ENCODE measurements around the gene CDK6.

Gene CDK6

GRCh38 chr7:92732316-92733036 lies 103.9 kb downstream of the CDK6 start:
- no peaks in the 10 kb centered on the region for H3K4me1 ChIP-seq (ENCODE audit: control insufficient read depth, insufficient read depth, low read length)
- no peaks in the 10 kb centered on the region for H3K27me3 ChIP-seq (ENCODE audit: control insufficient read depth, insufficient read depth, low read length)
- H3K9ac ChIP-seq (ENCODE audit: low read length), result no peak overlapping the region
- H3K4me3 ChIP-seq (ENCODE audit: low read length), result no peak overlapping the region
- H3K9me3 ChIP-seq (ENCODE audit: control insufficient read depth, low read length), result no peaks in the 10 kb centered on the region
- H3K36me3 ChIP-seq (ENCODE audit: control insufficient read depth, insufficient read depth, low read length), result no peaks in the 10 kb centered on the region

- H3K9ac ChIP-seq (ENCODE audit: low read length), result no peak overlapping the region
- H3K36me3 ChIP-seq (ENCODE audit: control insufficient read depth, insufficient read depth, low read length), result no peaks in the 10 kb centered on the region
- H3K4me3 ChIP-seq (ENCODE audit: low read length), result no peak overlapping the region
- H3K27me3 ChIP-seq (ENCODE audit: control insufficient read depth, insufficient read depth, low read length), result no peaks in the 10 kb centered on the region
- no peaks in the 10 kb centered on the region for H3K9me3 ChIP-seq (ENCODE audit: control insufficient read depth, low read length)
- no peaks in the 10 kb centered on the region for H3K4me1 ChIP-seq (ENCODE audit: control insufficient read depth, insufficient read depth, low read length)
Measured at GRCh38 chr7:92731335-92732063, 104.9 kb downstream of the CDK6 start.

GRCh38 chr7:92730808-92731207 lies 105.6 kb downstream of the CDK6 start:
- Histone ChIP-seq H3K4me3 (ENCODE audit: low read length) (no peak overlapping the region), H3K9ac (ENCODE audit: low read length) (no peak overlapping the region), H3K4me1 (ENCODE audit: control insufficient read depth, insufficient read depth, low read length) (no peaks in the 10 kb centered on the region), H3K27me3 (ENCODE audit: control insufficient read depth, insufficient read depth, low read length) (no peaks in the 10 kb centered on the region), H3K36me3 (ENCODE audit: control insufficient read depth, insufficient read depth, low read length) (no peaks in the 10 kb centered on the region), H3K9me3 (ENCODE audit: control insufficient read depth, low read length) (no peaks in the 10 kb centered on the region)

GRCh38 chr7:92729751-92730150 lies 106.6 kb downstream of the CDK6 start:
- H3K36me3 ChIP-seq (ENCODE audit: control insufficient read depth, insufficient read depth, low read length), result no peaks in the 10 kb centered on the region
- no peaks in the 10 kb centered on the region for H3K4me1 ChIP-seq (ENCODE audit: control insufficient read depth, insufficient read depth, low read length)
- H3K4me3 ChIP-seq (ENCODE audit: low read length), result no peak overlapping the region
- H3K9ac ChIP-seq (ENCODE audit: low read length), result no peak overlapping the region
- H3K9me3 ChIP-seq (ENCODE audit: control insufficient read depth, low read length), result no peaks in the 10 kb centered on the region
- H3K27me3 ChIP-seq (ENCODE audit: control insufficient read depth, insufficient read depth, low read length), result no peaks in the 10 kb centered on the region

- Histone ChIP-seq H3K9me3 (ENCODE audit: control insufficient read depth, low read length) (no peaks in the 10 kb centered on the region), H3K4me1 (ENCODE audit: control insufficient read depth, insufficient read depth, low read length) (no peaks in the 10 kb centered on the region), H3K36me3 (ENCODE audit: control insufficient read depth, insufficient read depth, low read length) (no peaks in the 10 kb centered on the region), H3K27me3 (ENCODE audit: control insufficient read depth, insufficient read depth, low read length) (no peaks in the 10 kb centered on the region), H3K4me3 (ENCODE audit: low read length) (no peak overlapping the region), H3K9ac (ENCODE audit: low read length) (no peak overlapping the region)
Measured at GRCh38 chr7:92729172-92729571, 107.2 kb downstream of the CDK6 start.

- no peak overlapping the region for H3K4me3 ChIP-seq (ENCODE audit: low read length)
- H3K9ac ChIP-seq (ENCODE audit: low read length), result no peak overlapping the region
- no peaks in the 10 kb centered on the region for H3K4me1 ChIP-seq (ENCODE audit: control insufficient read depth, insufficient read depth, low read length)
- no peaks in the 10 kb centered on the region for H3K9me3 ChIP-seq (ENCODE audit: control insufficient read depth, low read length)
- H3K36me3 ChIP-seq (ENCODE audit: control insufficient read depth, insufficient read depth, low read length), result no peaks in the 10 kb centered on the region
- no peaks in the 10 kb centered on the region for H3K27me3 ChIP-seq (ENCODE audit: control insufficient read depth, insufficient read depth, low read length)
Measured at GRCh38 chr7:92727755-92728154, 108.6 kb downstream of the CDK6 start.

- Histone ChIP-seq H3K27me3 (ENCODE audit: control insufficient read depth, insufficient read depth, low read length) (no peaks in the 10 kb centered on the region), H3K9me3 (ENCODE audit: control insufficient read depth, low read length) (no peaks in the 10 kb centered on the region), H3K36me3 (ENCODE audit: control insufficient read depth, insufficient read depth, low read length) (no peaks in the 10 kb centered on the region), H3K9ac (ENCODE audit: low read length) (no peak overlapping the region), H3K4me1 (ENCODE audit: control insufficient read depth, insufficient read depth, low read length) (no peaks in the 10 kb centered on the region), H3K4me3 (ENCODE audit: low read length) (no peak overlapping the region)
Measured at GRCh38 chr7:92725161-92725925, 111.0 kb downstream of the CDK6 start.

GRCh38 chr7:92723943-92724342 lies 112.4 kb downstream of the CDK6 start:
- no peaks in the 10 kb centered on the region for H3K36me3 ChIP-seq (ENCODE audit: control insufficient read depth, insufficient read depth, low read length)
- no peak overlapping the region for H3K4me3 ChIP-seq (ENCODE audit: low read length)
- no peak overlapping the region for H3K9ac ChIP-seq (ENCODE audit: low read length)
- H3K9me3 ChIP-seq (ENCODE audit: control insufficient read depth, low read length), result no peaks in the 10 kb centered on the region
- no peaks in the 10 kb centered on the region for H3K27me3 ChIP-seq (ENCODE audit: control insufficient read depth, insufficient read depth, low read length)
- no peaks in the 10 kb centered on the region for H3K4me1 ChIP-seq (ENCODE audit: control insufficient read depth, insufficient read depth, low read length)

- Histone ChIP-seq H3K36me3 (ENCODE audit: control insufficient read depth, insufficient read depth, low read length) (no peaks in the 10 kb centered on the region), H3K4me1 (ENCODE audit: control insufficient read depth, insufficient read depth, low read length) (peaks cover 6% of the 10 kb centered on the region), H3K4me3 (ENCODE audit: low read length) (no peak overlapping the region), H3K9me3 (ENCODE audit: control insufficient read depth, low read length) (no peaks in the 10 kb centered on the region), H3K27me3 (ENCODE audit: control insufficient read depth, insufficient read depth, low read length) (no peaks in the 10 kb centered on the region), H3K9ac (ENCODE audit: low read length) (no peak overlapping the region)
Measured at GRCh38 chr7:92723205-92723604, 113.2 kb downstream of the CDK6 start.

GRCh38 chr7:92722541-92722940 lies 113.8 kb downstream of the CDK6 start:
- H3K9me3 ChIP-seq (ENCODE audit: control insufficient read depth, low read length), result no peaks in the 10 kb centered on the region

GRCh38 chr7:92720604-92721350 lies 115.6 kb downstream of the CDK6 start:
- no peaks in the 10 kb centered on the region for H3K27me3 ChIP-seq (ENCODE audit: control insufficient read depth, insufficient read depth, low read length)
- H3K36me3 ChIP-seq (ENCODE audit: control insufficient read depth, insufficient read depth, low read length), result no peaks in the 10 kb centered on the region
- no peak overlapping the region for H3K9ac ChIP-seq (ENCODE audit: low read length)
- peaks cover 6% of the 10 kb centered on the region for H3K4me1 ChIP-seq (ENCODE audit: control insufficient read depth, insufficient read depth, low read length)
- no peak overlapping the region for H3K4me3 ChIP-seq (ENCODE audit: low read length)
- no peaks in the 10 kb centered on the region for H3K9me3 ChIP-seq (ENCODE audit: control insufficient read depth, low read length)

More at GRCh38 chr7:92722541-92722940, 113.8 kb downstream of the CDK6 start:
- H3K36me3 ChIP-seq (ENCODE audit: control insufficient read depth, insufficient read depth, low read length), result no peaks in the 10 kb centered on the region
- peaks cover 6% of the 10 kb centered on the region for H3K4me1 ChIP-seq (ENCODE audit: control insufficient read depth, insufficient read depth, low read length)
- H3K4me3 ChIP-seq (ENCODE audit: low read length), result no peak overlapping the region
- H3K9ac ChIP-seq (ENCODE audit: low read length), result no peak overlapping the region
- H3K27me3 ChIP-seq (ENCODE audit: control insufficient read depth, insufficient read depth, low read length), result no peaks in the 10 kb centered on the region
